ENCODE measurements around the gene CWC15.
"Not testable (repeated sequence)": the region's sequence is repeated elsewhere in the genome, so short reads cannot be mapped to it uniquely, and the experiment has no call there.

Gene CWC15

GRCh38 chr11:94973099-94973968 lies at the start of gene CWC15, which contains the start of gene KDM4D:
CWC15 (minus strand) TSS chr11:94973556; CDS start chr11:94972185, 1,371 bp downstream.
KDM4D (plus strand) TSS chr11:94973709; CDS start chr11:94997373, 23,664 bp downstream.
- peak; percentile 89 to 93 for DNase-seq (ENCODE audit: low read depth in 2 of 2)

- DNase-seq (ENCODE audit: low read depth in 2 of 2) = not testable (repeated sequence)
These were observed 48.1 kb upstream of the CWC15 start for GRCh38 chr11:95021468-95021867.

- no peak for DNase-seq (ENCODE audit: low read depth in 2 of 2)
These were observed 42.8 kb upstream of the CWC15 start for GRCh38 chr11:95016139-95016538.

- DNase-seq (ENCODE audit: low read depth in 2 of 2) = no peak
These were observed 40.9 kb upstream of the CWC15 start for GRCh38 chr11:95014184-95014821.

DNA sequence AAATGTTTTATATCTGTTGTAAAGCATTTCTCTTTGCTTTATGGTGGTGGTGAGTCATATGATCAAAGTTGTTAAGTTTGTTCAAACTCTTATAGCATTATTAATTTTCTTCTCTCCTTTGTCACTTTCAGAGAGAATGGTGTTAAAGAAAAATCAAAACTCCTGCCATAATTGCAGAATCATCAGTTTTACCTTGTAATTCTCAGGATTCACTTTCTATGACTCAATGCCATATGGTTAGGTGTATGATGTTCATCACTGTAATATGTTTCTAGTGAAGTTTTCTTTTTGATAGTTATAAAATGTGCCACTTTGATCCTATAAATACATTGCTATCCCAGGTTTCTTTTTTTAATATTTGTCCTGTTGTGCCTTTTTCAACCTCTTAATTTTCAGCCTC lies 38.0 kb upstream of the CWC15 start:
- DNase-seq (ENCODE audit: low read depth in 2 of 2) = no peak

- DNase-seq (ENCODE audit: low read depth in 2 of 2) = no peak
These were observed 32.3 kb upstream of the CWC15 start for GRCh38 chr11:95005642-95006041.

DNA sequence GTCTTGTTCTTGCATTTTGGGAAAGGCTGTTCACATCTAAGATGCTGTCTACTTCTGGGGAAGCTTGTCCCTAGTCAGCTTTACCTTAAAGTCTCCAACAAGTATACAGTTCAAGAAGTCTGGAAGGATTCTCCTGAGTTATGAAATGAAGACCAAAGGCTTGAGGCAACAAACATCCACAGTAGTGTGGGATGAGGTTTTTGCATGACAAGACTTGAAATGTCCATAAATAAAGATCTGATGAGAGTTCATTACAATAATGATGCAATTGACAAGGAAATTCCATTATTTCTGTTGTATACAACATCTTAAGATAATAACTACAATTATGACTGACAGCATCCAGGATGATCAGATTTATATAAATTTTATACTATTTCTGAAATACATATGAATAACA lies 30.4 kb upstream of the CWC15 start:
- DNase-seq (ENCODE audit: low read depth in 2 of 2) = no peak

- no peak for DNase-seq (ENCODE audit: low read depth in 2 of 2)
These were observed 24.9 kb upstream of the CWC15 start for GRCh38 chr11:94998285-94998684.

DNA sequence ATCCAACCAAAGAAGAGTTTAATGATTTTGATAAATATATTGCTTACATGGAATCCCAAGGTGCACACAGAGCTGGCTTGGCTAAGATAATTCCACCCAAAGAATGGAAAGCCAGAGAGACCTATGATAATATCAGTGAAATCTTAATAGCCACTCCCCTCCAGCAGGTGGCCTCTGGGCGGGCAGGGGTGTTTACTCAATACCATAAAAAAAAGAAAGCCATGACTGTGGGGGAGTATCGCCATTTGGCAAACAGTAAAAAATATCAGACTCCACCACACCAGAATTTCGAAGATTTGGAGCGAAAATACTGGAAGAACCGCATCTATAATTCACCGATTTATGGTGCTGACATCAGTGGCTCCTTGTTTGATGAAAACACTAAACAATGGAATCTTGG lies 24.1 kb upstream of the CWC15 start:
- no peak for DNase-seq (ENCODE audit: low read depth in 2 of 2)

DNA sequence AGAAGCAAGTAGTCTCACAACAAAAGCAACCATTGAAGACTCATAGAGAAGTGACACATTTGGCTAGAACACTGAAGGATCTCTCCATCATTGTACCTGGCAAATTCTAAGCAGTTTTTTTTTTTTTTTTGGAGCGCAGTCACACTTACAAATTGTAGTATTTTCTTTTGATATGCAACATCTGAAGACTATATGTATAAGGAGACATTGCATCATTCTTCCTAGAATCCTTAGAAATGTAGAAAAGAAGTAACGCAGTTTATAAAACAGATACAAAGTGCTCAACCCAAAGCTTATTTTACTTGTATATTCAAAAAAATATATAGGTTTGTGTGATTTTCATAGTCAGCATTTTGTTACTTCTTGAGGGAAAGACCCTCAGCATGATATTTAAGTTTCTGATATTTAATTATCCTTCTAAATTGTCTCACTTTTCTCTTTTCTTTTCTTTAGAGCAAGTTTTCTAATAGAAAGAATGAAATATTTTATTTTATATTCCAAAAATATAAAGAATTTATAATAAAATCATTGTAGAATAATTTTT lies 20.1 kb upstream of the CWC15 start:
- no peak for DNase-seq (ENCODE audit: low read depth in 2 of 2)

DNA sequence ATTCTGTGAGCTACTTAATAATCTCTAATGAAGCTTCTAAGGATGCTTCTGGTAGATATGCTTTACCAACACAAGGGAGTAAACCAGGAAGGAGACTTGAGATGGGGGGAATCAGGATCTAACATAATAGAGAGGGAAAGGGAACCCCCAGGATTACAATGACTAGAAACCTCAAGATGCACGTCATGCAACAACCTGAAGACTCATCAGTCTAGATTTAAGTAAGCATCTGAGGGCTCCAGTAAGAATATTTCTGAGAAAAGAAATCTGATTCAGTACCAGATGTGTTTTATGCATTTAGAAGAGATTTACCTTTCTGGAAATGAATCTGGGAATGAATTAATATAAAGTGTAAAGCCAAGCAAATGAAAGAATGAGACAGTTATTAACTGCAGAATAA lies 15.4 kb upstream of the CWC15 start:
- DNase-seq (ENCODE audit: low read depth in 2 of 2) = no peak

DNA sequence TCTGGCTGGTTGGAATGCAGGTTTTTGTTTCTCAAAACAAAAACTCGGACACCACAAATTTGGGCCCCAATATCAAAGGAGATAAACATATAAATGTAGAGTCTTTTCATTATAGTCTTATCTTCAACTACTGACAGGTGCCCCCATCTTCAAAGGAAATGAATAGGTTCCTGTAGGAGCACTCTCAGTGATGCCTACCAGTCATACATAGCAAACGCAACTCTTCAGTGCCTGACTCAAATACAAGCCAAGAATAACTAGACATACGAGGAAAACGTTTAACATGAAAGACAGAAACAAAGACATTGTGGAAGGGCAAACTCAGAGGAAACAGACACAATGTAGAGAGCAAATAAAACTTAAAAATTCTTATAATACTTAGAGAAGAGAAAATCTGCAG lies 14.0 kb upstream of the CWC15 start:
- DNase-seq (ENCODE audit: low read depth in 2 of 2) = no peak

DNA sequence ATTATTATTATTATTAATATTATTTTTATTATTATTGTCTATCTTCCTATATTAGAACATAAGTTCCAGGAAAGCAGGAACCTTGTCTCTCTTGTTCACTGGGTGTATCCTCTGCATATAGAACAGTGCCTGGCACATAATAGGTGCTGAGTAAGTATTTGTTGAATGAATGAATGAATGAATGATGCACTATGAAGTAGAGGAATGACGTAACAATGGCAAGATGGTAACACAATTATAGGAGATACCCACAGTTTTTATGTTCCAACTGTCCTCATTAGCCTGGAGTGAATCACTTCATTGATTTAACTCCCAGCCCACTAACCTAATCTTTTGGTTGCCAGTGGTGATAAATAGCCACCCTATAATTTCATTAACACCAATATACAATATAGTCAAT lies 2.2 kb upstream of the CWC15 start:
- no peak for DNase-seq (ENCODE audit: low read depth in 2 of 2)

DNA sequence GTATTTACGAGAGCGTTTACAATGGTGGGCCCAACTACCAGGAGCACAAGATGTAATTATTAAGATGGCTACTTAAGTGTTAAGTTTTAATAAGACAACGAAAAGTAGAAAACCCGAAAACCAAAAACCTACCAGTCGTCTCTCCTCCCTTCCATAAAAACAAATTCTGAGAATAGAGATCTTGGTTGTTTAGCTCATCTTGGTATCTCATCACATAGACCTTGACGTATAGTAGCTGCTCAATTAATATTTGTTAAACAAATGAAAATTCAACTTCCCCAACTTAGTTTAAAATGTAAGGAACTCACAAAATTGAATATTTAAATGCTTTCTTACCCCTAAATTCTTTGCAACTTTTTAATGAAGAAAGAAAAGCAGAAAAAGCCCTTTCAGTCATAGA lies 822 bp upstream of the CWC15 start:
- DNase-seq (ENCODE audit: low read depth in 2 of 2) = no peak

- DNase-seq (ENCODE audit: low read depth in 2 of 2) = no peak
These were observed 657 bp downstream of the CWC15 start for GRCh38 chr11:94972700-94973098.

DNA sequence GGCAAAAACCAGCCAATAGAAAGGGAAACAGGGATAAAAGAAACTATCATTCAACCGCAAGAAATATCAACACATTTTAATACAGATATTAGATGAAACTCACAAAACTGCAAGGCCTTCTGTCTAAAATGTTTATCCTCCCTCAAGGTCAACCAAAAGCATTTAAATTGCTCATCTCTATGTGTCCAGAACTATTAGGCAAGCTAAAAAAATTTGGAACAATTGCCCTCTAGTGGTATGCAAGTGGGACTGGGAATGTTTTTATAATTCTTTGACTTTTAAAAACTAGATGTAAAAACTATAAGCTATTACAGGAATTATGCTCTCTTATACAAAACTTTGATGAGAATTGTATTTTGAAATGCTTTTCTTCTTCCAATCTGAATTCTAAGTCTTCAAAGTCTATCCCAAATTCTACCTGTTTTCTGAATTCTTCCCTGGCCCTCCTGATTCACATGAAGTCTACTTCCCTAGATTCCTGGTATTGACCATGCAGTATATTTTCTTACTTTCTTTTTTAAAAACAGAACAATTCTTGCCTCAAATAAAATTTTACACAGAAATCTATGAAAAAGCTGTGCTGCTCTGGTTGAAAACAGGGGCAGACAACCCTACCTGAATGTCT lies 4.9 kb downstream of the CWC15 start:
- no peak for DNase-seq (ENCODE audit: low read depth in 2 of 2)

- no peak for DNase-seq (ENCODE audit: low read depth in 2 of 2)
These were observed 8.4 kb downstream of the CWC15 start for GRCh38 chr11:94964934-94965333.

GRCh38 chr11:94961255-94961654 lies 12.1 kb downstream of the CWC15 start:
- DNase-seq (ENCODE audit: low read depth in 2 of 2) = no peak

DNA sequence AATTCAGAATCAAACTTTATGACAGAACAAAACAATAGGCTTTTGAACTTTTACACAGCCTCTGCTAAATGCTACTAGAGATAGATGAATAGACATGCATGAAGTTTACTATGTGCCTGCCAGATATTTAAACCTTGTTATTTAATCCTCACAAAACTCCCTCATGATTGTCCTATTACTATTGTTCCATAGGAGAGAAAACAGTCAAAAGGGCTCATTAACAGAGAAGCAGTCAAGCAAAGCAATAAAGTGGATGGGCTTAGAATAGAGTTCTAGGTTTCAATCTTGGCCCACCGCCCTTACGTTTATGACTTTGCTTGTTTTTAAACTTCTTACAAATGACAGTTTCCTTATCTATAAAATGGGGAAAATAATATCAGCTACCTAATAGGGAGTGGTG lies 12.9 kb downstream of the CWC15 start:
- DNase-seq (ENCODE audit: low read depth in 2 of 2) = no peak

GRCh38 chr11:94959179-94959578 lies 14.2 kb downstream of the CWC15 start:
- DNase-seq (ENCODE audit: low read depth in 2 of 2) = no peak

DNA sequence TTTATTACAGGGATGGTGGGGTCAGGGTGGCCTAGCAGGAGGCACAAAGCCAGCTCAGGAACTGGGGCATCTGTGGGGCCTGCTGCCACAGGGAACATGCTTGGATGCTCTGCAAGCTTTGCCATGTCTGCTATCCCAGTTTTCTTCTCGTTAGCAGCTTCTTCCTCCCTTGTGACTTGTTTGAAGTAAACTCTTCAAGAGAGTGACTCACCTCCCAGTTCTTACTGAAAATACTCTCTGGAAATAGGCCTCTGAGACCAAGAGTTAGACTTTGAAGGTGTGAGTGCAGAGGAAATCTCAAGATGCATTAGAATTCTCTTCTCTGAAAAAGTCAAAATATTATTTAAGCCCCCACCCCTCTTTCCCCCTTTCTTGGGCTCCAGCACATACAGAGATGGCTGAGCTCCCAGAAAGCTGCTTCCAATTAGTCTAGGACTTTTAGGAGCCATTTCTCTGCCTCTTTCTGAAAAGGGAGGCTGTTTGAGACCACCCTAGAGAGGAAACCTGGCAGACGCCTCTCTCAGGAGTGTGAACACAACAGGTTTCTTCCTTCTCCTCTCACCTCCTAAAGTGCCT lies 15.1 kb downstream of the CWC15 start:
- DNase-seq (ENCODE audit: low read depth in 2 of 2) = no peak

DNA sequence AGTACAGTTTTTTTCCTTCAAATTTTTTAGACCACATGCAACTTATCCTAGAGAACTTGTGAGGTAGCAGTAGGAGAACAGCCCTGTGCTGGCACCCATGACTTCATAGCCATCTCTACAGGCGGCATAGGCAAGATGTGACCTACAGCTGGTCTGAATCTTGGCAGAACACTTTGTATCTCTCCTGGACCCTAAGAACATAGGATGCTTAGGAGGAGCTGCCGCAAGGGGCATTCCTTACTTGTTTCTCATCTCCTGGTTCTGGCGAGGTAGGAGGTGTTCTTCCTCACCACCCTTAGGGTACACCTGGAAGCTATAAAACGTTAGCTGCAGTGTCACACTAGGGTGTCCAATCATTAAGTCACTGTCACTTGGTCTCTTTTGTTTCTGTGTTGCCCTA lies 16.4 kb downstream of the CWC15 start:
- DNase-seq (ENCODE audit: low read depth in 2 of 2) = no peak

Measured in activated CD8-positive, alpha-beta memory T cell treated with anti-CD3 and anti-CD28 coated beads for 4 hours (primary cell).